ENCODE measurements around the gene NAV2.
"Not testable (repeated sequence)": the region's sequence is repeated elsewhere in the genome, so short reads cannot be mapped to it uniquely, and the experiment has no call there.

NAV2 gene

GRCh38 chr11:19982774-19983495, 270.3 kb downstream of the NAV2 start:
- no peak for DNase-seq

DNA sequence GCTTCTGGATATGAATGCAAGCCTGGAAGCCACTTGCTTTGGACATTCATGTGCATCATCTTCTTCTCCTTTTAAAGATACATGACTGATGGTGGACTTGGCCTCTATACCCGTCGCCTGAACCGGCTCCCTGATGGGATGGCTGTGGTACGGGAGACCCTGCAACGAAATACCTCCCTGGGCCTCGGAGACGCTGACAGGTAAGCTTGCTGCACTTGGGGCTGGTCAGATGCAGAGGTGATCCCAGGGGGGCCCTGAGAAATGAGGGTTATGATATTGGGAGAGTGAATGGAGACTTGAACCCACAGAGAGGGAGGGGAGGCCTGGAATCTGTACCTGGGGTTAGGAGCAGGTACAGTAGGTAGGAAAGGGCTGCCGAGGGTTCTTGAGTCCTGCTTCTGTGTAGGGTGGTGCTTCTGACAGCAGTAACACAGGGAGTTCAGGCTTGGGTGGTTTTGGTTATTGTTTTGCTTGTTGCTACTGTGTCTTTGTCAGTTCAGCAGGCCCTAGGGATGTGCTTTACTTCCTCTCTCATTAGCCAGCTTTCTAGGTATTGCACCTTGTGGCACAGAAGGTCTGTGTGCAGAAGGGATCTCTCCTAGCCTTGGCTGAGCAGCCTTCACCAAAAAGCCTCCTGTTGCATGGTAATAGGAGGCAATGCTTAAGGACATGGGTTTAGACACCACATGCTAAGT, 271.6 kb downstream of the NAV2 start:
- DNase-seq: no peak

DNA sequence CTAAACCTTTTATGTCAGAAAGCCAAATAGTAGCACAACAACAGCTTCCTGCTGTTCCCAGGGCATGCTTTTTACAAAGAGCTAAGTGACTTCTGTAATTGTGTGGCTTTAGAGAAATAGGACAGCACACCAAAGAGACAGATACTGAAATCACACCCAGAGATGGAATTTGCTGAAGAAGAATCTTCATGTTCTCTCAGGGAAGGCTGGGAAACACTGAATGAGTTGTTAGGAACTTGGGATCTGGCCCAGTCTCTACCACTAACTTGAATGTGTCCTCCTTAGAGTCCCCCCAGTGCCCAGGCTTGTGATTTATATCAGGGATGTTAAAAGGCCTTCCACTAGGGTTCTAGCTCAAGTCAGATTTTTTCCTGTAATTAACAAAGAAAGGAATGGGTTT, 272.5 kb downstream of the NAV2 start:
- DNase-seq: no peak

DNA sequence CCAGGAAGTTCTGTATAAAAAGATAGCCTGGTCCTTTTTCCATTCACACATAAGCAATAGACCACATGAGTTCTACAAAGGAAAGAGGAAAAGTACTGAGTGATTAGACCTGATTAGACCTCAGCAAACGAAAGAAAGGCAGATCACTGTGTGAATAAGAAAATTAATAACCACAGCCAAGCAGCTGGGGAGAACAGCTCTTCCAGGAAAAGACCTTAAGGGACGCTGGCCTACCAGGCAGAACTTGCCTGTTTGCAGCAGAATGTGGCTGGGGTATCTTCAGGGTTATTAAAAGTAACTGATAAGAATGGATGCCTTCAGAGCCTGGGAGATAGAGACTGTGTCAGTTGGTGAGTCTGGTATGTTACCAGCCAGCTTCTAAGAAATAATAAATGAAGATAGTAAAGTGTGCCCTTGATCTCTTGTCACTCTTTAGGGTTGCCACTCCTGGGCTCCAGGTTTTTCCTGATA, 274.7 kb downstream of the NAV2 start:
- DNase-seq: no peak

DNA sequence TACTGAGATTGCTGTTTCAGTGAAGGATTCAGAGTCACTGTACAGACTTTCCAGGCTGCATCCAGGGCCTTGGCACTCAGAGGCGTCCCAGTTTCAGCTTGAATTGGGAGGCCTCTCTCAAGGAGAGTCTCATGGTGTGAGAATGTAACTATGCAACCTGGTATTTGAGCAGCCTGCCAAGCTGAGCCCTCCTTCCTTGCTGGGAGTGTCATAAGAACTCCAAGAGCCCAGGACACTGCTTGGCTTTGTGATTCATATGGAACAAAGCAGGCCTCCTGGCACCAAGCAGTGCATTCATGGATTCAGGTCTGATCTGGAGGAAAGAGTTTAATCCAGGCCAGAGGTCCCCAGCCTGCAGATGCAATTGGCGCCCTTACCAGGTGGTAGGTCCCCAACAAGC, 276.0 kb downstream of the NAV2 start:
- DNase-seq: no peak

DNA sequence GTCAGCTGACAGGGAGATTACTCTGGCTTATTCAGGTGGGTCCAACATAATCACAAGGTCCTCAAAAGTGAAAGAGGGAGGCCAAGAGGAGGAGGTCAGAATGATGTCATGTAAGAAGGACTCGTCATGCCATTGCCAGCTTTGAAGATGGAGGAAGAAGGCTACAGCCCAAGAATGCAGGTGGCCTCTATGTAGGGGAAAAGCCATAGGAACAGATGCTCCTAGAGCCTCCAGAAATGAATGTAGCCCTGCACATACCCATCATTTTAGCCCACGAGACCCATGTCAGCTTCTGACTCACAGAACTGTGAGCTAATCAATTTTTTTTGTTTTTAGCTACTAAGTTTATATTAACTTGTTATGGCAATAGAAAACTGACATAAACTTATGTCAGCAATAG, 276.6 kb downstream of the NAV2 start:
- DNase-seq: no peak

DNA sequence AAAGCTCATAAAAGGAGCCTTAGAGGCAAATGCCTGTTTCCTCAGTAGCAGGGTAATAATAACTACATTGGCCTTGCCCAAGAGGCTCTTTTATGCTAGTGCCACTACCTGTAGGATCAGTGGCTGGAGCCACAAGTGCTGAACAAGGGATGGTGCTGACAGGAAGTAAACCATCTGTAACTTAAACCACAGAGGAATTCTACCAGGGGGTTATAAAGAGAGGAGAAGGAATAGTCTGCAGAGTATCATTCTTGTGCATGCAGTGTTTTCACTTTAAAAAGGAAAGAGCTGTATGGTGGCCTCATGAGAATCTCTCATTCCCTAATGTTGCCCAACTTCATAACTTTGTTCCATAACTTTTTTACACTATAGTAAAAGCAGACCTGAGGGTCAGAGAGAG, 279.5 kb downstream of the NAV2 start:
- no peak for DNase-seq

- no peak for DNase-seq
Observed at GRCh38 chr11:19992998-19993397, 280.4 kb downstream of the NAV2 start.

DNA sequence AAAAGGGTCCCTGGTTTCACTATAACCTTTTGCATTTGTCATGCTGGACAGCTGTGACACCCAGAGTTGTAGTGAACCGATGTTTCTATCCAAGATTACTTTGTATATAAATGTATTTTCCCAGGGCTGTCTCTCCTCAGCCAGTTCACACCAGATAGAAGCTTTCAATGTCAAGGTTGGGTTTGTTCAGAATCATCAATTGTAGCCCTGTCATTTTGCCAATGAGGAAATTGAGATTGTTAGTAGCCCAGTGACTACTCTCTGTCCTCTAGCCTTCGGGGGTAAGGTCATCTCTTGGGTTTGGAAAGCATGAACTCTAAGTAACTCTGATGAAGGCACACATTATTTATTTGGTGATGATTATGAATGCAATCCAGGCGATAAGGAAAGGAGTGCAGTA, 282.0 kb downstream of the NAV2 start:
- DNase-seq: no peak

- no peak for DNase-seq
Observed at GRCh38 chr11:19995145-19995544, 282.5 kb downstream of the NAV2 start.

DNA sequence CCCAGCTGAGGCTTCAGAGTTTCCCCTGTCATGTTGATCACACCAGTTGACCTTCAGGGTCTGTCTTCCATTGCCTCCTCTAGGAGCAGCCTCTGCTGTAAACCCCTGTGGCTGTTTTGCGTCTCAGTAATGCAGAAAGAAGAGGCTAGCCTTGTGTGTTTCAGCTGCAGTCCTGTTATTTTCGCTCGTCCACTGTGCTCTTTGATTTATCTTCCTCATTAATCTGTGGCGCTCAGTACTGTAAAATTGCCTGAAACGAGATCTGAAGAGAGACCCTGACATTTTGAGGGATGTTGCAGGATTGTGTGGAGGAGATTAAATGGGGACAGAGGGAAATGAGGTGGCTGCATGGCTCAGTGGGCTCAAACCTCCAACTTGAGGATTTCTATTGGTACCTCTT, 283.9 kb downstream of the NAV2 start:
- no peak for DNase-seq

DNA sequence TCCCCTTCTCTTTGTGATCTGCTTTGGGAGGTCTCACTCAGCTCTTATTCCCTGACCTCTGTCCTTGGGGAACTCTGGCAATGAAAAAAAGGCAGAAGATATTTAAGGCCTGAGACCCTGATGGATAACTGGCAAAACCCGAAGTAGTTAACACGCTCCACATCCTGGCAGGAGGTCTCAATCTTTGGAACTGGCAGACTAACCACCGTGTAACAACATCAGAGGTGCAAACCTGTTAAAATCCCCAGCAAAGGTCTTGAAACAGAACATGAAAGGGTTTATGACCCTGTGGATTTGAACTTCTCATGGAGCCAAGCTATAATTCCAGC, 287.3 kb downstream of the NAV2 start:
- DNase-seq: no peak

DNA sequence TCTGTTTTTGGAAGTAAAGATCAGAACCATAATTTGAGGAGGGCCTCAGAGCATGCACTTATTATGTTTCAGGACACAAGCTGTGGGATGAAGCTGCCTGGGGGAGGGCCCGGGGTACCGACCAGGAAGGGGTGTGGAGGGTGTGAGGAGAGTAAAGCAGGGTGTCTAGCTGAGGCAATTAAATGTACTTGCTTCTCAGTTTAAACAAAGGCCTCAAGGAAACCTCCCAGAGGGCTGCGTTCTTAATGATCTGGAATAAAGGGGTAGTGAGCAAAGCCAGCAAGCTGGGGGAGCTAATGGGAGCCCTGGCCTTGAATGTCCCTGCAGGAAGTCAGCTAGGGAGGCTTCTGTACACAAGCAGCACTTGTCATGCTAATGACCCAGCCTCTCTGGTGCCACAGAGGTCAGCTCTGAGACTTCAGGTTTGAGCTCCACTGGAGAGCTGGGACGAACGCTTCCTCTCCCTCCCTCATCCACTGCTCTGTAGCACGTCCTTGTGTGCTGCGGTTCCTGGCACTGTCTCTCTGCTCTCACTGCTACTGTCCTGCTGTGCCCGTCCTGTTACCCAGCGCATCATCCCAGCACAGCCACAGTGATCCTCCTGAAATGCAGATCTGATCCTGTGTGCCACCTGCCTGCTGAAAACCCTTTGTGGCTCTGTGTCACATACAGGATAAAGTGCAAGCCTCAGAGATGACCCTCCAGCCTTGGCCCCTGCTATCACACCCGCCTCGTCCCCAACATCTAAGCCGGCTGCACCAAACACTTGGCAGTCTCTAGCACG, 287.9 kb downstream of the NAV2 start:
- DNase-seq: peak; percentile 97

- DNase-seq: no peak
Observed at GRCh38 chr11:20002312-20003216, 289.9 kb downstream of the NAV2 start.

GRCh38 chr11:20003351-20003750, 290.7 kb downstream of the NAV2 start:
- DNase-seq: no peak

DNA sequence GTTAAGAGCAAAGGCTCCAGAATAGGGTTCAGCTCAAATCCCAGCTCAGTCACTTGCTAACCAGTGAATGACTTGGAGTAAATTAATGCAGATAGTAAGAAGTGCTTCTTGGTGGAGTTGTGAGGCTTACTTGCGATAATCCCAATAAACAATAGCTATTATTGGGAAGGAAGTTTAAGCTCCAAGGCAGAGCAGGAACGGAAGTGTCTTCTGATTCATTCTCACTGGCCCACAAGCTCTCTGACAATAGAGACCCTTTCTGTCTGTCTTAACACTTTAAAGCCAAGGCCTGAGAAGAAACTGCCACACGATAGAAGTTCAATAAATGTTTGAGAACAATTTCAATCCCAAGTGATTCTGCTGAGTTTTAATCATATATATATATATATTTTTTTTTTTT, 292.2 kb downstream of the NAV2 start:
- no peak for DNase-seq

DNA sequence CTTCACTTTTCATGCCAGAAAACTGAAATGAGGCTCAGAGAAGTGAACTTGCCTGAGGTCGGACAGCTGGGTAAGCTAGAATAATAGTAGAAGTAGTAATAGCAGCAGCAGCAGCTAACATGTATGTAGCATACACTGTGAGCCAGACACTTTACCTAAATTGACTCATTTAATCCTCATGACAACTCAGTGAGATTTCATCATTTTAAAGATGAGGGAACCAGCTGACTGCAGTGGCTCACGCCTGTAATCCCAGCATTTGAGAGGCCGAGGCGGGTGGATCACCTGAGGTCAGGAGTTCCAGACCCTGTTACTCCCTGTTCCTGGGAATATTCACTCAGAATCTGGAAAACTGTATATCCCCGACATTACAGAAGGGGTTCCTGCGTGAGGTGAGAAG, 293.1 kb downstream of the NAV2 start:
- DNase-seq: no peak

DNA sequence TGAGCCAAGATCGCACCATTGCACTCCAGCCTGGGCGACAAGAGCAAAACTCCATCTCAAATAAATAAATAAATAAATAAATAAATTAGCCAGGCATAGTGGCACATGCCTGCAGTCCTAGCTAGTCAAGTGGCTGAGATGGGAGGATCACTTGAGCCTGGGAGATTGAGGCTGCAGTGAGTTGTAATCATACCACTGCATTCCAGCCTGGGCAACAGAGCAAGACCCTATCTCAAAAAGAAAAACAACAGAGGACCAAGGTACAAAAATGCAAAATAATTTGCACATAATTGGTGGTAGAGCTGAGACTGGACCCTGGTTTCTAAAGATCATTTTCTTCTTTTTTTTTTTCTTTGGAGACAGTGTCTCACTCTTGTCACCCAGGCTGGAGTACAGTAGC, 294.0 kb downstream of the NAV2 start:
- not testable (repeated sequence) for DNase-seq

DNA sequence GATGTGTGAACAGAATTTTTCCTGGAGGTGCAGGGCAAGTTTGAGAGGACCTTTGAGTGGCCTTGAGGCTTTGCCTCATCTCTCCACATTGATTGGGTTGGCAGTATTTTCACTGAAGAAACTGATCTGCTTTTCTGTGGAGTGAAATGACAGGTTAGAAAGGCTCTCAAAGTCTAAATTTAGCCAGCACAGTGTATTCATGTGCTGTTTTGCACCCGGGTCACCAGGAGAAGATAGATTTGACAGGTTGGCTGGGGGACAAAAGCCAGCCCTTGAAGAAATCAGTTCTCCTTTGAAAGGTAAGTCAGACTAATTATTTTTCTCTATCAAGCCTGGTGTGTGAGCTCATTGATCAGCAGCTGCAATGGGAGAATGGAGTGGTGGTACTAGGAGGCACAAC, 294.7 kb downstream of the NAV2 start:
- no peak for DNase-seq

GRCh38 chr11:20008190-20008870, 295.7 kb downstream of the NAV2 start:
- no peak for DNase-seq

DNA sequence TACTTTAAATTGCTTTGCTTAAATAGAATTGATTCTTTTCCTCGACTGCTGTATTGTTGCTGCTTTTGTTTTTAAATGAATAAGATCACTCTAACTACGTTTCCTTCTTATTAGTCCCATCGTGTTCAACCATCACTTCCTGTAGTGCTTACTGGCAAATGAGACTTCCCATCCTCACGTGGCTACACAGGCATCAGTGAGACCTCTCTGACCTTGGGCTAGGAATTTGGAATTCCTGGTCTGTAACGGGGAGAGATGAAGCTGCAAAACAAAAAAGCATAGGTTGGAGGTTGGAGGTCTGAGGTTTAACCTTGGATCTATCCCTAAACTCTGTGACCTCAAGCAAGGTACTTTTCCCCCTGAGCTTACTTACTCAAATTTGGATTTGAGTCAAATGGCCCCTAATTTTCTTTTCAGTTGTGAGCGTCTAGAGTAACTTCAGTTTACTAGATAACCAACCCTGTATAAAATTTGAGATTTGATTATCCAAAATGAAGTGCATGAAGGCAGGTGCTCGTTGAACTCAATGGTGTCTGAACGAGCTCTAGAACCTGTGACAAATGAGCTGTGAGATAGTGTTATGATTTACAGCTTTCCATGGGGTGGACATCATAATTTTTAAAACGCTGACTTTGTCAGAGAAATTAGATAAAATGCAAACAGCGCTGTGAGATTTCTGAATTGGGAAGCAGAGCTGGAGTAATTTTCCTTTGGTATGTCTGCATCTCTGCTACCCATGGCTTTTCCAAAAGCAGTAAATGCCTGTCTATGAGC, 296.4 kb downstream of the NAV2 start:
- DNase-seq: peak; percentile 16
